Stimulated activated CD8-positive, alpha-beta memory T cell treated with anti-CD3 and anti-CD28 coated beads, Interleukin-15, amount 100 ng/mL, for 1 hour (primary cell): Measurements from ENCODE around the gene REEP3.
"Not testable (repeated sequence)": the region's sequence is repeated elsewhere in the genome, so short reads cannot be mapped to it uniquely, and the experiment has no call there.

Experiments
- DNase-seq: peaks from one replicate; pipeline ENCODE4 v3.0.0-alpha.2; 2020; ENCODE audit warnings: low read depth

The REEP3 gene

DNA sequence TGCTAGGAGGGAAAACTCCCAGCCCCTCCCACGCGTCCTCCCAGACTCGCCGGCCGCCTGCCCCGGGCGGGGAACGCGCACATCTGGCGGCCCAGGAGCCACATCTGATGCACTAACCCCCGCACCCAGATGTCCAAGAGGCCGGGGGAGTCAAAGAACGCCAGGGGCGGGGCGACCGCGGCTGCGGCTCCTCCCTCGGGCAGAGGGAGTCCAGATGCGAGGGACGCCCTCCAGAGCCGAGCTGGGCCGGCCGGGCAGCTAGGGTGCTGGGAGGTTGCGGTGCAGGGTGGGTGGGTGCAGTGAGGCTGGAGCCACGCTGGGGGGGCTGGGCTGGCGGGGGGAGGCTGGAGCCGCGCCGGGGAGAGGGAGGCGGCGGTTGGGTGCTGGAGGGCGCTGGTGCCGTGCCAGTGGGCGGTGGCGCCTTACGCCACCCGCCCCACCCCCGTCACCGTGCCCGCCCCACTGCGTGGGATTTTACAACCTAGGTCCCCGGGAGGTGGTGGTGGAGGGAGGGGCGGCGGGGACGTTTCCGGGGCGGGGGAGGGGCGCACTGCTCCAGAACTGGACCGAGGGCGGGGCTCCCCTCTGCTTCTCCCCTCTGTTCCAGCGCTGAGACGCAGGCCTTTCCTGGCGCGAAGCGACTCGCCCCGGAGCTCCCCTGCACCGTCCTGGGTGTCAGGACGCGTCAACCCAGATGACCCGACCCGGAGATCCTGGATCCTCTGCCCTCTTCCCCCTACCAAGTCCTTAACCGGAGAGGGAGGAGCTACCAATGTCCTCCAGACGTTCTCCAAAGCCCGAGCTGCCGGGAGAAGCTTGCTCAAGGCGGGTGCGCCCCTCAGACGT lies 109.1 kb downstream of the REEP3 start:
- peak; percentile 49 for DNase-seq

DNA sequence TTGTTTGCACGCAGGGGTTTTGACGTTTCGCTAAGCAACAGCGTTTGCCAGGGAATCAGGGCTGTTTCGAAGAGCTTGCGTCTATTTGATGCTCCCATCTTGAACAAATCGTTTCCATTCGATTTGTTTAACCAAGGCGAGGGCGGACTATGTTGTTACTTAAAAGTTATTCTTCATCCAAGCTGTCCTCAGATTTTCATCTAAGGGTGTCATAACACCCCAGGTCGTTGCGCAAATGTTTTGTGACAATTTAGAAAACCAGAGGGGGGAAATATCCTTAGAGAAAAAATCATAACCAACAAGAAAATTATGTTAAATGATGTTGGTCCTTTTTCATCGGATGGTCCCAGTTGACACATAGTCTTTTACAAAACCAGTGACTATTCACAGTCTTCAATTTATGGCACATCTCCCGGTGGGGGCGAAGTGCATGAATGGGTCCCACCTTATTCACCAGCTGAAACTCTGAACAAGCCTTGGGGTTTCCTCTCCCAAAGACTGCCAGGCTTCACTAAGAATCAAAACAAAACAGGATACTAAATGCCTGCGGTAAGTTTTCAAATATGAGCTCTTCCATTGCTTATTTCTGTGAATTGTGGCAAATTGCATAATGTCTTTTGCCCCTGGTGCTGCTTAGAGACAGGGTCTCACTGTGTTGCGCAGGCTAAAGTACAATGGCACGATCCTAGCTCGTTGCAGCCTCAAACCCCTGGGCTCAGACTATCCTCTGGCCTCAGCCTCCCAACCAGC lies 109.9 kb downstream of the REEP3 start:
- DNase-seq: no peak

DNA sequence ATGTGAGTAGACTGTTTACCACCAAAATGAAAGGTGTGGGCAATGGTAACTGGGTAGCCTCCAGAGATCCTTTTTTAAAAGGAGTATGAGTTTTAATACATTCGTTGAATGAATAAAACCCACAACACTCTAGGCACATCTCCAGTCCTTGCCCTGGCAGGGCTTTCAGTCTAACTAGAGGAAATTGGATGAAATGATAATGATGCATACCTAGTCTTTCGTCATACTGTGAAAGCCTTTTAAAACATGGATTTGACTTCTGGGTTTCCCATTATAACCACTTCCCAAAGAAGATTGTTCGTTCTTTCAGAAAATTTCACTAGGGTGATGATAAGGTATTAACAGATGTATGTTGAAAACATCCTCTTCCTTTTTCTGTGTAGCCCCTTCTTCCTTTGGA lies 110.8 kb downstream of the REEP3 start:
- DNase-seq: no peak

DNA sequence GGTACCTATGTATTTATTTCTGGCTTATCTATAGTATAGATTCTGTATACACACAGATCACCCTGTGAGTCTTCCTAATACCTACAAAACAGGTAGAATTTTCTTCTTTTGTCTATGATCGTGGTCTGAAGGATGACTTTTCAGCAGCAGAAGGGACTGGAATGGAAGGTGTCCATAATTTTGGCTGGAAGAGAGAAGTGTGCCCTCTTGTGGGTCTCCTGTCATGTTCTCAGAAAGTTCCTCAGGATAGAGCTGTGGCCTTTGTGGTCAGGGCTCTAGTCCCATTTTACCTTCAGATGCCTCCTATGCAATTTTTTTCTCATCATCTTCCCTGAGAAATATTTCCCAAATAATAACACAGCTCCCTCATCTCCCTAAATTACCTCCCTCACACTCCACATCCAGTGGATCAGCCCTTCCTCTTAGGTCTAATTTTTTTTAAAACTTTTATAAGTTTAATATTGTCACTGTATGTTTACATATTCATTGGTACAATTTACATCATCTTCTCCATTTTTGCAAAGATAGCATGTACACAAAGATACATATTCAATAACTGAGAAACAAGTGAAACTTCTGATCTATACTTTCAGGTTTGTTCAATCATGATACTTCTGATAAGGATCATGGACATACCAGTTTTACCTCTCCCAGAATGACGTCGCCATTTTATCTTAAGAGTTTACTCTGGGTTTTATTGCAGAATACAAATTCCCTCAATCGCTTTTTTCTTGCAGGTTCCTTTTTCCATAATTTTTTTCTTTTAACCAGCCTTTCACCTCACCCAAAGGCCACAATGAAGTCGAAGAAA lies 112.7 kb downstream of the REEP3 start:
- no peak for DNase-seq

DNA sequence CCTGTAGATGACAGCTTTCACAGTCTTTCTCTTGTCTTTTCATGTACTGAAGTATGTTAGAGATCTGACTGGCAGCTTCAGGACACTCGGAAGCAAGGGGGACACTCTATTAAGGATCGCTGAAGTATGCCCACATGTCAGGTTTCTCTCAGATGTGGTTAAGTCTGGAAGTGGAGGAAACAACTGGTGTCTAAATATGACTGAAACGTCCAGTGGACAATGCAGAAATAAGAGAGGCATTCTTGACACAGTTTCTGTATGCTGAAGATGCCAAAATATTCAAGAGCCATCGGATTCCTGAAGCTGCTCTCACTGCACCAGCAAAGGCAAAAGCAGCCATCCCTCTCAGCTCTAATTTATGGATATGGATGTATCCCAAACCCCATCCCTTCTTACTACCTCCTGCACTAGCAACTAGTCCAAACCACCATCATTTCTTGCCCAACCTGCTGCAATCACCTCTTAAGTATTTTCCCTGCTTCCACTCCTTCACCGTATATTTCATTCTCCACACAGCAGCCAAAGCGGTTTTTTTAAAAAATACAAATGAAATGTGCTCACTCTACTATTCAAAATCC lies 113.4 kb downstream of the REEP3 start:
- no peak for DNase-seq

DNA sequence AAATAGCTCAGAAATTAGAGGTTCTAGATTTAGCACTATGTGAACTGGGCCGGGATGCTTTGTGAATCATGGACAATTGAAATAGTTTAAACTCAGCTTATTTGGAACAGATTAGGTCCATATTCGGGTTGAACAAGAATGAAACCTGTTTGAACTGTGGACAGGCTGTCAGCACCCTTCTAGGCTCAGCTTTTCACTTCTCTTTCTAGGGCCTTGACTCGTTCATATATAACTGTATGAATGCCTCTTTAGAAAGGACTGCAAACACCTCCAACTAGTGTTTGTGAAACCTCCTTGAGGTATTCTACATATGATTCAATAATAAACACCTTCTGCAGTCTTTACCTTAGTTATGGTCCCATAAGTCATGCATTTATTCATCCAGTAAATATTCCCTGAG lies 115.6 kb downstream of the REEP3 start:
- no peak for DNase-seq

DNA sequence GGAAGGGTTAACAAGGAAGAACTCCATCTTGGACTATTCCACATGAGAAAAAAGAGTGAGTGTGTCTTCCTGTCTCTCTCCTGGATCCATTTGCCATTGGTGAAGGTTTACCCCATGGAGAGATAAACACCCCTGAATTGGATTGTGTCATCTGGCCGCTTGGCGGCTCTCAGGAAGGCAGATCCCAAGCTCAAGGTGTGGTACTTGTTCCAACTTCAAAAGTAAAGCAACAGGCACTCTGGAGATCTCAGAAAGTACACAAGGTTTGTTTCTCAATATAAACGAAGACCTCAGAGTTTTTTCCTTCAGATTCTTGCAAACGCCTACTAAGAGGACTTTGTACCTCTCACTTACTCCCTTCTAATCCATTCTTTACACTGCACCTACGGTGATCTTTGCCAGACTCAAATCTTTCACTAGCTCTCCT lies 116.7 kb downstream of the REEP3 start:
- DNase-seq: no peak

DNA sequence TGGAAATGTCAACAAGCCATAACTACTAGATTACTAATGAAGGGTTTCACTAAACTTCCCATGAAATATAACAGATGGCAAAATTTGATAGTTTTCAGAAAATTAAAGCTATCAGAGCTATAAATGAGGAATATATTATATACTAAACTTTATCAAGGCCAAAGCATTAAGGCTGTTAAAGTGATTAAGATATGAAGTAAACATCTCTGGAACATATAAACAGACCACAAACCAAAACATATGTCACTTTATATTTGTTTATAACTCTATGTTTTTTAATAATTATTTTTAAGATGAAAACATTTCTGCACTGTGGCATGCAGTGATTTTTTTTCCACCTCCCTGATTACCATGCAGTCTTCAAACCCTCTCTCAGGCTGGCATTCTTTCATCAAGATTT lies 120.2 kb downstream of the REEP3 start:
- no peak for DNase-seq

DNA sequence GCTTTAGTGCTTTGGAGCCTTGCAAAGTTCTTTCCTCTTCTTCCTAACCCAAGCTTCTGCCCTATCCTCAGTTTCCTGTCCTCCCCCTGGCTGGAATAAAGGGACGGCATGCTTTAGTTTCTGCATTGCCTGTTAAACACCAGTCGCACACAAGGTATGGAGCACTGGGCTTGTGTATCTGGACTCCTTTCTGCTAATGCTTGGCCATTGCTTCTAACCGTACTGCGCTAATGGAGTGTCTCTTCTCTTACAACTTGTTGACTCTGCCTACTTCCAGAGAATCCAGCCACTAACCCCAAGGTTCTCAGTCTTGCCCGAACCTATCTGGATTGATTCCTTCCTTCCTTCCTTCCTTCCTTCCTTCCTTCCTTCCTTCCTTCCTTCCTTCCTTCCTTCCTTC lies 120.6 kb downstream of the REEP3 start:
- DNase-seq: no peak

DNA sequence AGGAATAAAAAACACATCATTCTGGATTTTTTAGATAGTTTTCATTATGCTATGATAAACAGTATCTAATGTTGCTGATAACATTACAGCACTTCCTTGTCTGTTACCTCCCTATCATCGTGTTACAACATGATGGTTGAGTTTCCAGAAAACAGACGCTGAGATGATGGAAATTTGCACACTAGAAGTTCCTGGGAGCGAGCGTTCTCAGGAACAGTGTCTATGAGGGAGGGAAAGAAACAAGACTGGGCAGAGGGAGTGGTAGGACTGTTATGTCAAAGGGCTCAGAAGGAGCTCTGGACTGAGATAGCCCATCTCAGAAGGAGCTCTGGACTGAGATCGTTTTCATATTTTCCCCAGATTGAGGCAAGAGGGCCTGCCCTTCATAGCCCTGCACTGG lies 121.6 kb downstream of the REEP3 start:
- no peak for DNase-seq

DNA sequence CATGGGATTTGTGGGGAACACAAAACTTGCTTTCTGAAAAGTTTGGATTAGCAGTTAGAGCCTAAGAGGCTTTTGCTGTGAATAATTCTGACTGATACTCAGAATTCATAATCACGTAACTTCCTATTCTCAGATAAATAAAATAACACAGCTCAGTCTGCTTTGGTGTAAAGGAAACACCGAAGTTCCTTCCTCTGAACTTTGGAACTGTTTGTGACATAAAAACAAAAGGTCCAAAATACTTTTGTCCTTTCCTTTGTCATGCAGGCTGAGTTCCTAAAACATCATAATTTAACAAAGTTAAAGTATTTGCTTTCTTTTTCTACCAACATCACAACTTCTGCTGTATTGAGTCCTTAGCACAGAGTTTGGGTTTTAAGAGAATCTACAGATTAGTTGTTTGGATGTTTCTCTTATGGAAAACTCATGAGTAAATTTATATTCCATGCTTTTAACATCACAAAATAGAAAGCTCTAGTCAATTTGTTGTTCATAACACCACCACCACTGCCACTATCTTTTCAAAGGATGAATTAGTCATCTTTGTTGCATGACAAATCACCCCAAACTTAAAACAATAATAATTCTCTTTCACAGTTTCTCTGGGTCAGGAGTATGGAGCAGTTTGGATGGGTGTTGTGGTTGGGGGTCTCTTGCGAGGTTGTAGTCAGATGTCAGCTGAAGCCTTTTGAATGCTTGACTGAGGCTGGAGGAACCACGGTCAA lies 123.4 kb downstream of the REEP3 start:
- DNase-seq: no peak

DNA sequence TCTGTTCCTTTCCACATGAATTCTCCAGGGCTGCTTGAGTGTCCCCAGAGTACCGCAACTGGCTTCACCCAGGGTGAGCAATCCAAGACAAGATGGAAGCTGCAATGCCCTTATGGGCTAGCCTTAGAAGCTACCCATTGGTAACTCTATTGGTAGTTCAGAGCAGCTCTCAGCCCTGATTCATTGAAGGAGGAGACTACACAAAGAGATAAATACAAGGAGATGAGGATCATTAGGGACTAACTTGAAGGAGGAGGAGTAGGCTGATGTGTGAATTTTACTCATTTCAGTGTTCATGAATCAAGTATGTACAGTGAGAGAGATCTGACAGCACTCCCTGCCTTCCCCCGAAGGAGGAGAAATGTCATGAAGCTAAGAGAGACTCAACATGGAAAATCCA lies 124.0 kb downstream of the REEP3 start:
- DNase-seq: no peak

DNA sequence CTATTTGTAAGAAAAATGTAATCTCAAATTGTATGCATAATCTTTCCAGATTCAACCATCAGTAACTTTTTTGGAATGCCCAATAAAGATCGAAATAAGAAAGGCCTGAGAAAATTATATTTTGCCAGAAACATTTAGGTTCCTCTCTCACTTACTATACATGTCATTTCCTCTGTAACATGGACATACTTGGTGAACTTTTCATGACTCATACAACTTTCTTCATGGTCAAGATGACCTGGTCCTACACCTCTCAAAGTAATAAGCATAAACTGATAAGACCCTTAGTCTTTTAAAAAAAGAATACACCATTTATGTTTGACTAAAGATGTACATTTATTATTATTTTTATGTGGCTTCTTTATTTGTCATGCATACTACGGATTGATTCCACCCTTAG lies 125.3 kb downstream of the REEP3 start:
- DNase-seq: no peak

DNA sequence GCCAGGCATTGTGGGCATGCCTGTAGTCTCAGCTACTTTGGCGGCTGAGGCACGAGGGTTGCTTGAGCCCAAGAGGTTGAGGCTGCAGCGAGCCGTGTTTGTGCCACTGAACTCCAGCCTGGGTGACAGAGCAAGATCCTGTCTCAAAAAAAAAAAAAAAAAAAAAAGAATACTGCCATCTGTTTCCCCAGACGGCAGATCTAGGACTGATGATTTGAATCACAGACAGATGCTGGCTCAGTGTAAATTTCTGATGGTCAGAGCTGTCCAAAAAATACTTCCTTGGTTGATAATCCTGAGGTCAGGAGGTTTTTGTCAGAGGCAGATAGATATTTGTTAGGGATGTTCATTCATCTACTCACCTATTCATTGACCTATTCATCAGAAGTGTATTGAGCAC lies 130.7 kb downstream of the REEP3 start:
- no peak for DNase-seq

DNA sequence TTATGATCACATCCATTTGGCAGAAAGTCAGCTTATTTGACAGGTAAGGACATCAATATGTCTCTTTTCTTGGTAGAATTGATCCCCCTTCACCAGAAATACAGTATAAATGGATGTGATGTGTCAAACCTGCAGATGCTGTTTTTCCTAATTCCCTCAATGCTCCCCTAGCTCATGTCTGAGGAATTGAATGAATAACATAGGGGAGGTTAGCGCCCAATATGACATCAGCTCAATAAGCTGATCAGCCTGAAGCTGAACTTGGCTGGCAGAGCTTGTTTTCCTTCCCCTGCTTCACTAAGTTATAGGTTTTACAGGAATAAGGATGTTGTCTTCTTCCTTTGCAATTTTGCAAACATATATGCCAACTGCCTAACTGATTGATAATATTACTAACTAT lies 132.5 kb downstream of the REEP3 start:
- DNase-seq: no peak

DNA sequence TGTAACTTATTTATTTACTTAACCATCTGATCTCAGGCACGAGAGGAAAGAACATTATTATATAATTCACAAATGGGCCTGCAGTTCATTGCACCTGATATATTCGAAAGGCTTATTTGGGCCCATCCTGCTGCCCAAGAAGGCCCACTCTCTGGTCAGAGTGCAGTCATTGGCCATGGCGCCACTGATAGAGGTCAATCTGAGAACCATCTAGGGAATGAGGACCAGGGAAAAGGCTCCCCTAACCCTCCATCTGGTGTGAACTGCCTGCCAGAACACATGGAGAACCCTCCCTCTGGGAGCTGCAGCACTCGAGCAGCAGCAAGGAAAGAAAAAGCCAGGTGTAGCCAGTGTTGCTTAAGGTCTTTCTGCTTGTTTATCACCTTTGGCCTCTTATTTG lies 136.6 kb downstream of the REEP3 start:
- no peak for DNase-seq

DNA sequence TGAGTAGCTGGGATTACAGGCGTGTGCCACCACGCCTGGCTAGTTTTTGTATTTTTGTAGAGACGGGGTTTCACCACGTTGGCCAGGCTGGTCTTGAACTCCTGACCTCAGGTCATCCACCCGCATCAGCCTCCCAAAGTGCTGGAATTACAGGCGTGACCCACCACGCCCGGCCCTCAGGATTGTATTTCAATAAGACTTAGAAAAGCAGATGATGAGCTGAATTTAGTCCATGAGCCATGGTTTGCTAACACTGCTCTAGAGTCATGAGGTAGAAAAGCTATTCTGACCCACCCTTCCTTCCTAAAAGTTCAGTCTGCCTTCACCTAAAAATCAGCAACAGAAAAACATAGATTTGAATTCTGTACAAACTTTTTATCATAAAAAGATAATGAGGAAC lies 139.7 kb downstream of the REEP3 start:
- not testable (repeated sequence) for DNase-seq

DNA sequence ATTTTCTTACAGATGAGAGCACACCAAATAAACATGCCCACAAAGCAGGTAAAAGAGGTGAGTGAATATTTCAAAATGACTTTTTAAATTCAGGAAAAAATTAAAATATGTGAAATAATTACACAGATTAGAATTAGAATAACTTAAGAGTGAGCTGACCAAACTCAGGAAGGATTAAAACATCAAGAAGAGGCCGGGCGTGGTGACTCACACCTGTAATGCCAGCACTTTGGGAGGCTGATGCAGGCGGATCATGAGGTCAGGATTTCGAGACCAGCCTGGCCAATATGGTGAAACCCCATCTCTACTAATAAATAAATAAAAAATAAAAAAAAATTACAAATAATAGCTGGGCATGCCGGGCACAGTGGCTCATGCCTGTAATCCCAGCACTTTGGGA lies 140.1 kb downstream of the REEP3 start:
- no peak for DNase-seq

DNA sequence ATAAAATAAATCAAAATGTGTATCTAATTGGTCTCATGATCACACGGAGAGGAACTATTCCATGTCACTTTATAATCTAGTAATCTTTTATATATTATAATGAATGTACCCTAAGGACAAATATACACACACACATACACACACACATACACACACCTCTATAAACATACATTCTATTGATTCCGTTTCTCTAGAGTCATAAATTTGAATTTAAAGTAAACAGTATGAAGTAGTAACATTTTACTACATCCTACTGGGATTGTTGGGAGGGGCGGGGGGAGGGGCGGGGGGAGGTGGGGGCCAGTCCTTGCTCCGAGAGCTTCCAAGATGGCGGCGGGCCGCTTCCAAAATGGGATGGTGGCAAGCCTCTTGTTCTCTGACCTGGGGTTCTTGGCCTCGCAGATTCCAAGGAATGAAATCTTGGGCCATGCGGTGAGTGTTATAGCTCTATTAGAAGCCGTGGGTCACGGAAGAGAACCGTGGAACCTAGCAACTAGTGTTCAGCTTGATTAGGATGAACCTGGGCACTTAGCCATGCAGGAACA lies 143.2 kb downstream of the REEP3 start:
- no peak for DNase-seq

DNA sequence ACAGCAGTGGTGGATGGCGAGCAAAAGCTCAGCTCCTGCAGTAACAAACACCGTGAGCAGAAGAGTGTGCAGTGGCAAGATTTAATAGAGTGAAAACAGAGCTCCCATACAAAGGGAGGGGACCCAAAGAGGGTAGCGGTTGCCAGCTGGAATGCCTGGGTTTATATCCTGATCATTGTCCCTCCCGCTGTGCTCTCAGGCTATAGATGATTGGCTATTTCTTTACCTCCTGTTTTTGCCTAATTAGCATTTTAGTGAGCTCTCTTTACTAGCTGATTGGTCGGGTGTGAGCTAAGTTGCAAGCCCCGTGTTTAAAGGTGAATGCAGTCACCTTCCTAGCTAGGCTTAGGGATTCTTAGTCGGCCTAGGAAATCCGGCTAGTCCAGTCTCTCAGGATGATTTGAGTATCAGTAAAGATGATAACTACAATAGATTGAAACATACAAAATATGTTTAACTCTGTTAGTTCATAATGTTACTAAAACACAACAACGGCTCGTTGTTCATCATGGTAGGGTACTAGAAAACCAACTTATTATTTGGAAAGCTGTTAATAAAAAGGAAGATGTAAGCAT lies 143.9 kb downstream of the REEP3 start:
- not testable (repeated sequence) for DNase-seq

DNA sequence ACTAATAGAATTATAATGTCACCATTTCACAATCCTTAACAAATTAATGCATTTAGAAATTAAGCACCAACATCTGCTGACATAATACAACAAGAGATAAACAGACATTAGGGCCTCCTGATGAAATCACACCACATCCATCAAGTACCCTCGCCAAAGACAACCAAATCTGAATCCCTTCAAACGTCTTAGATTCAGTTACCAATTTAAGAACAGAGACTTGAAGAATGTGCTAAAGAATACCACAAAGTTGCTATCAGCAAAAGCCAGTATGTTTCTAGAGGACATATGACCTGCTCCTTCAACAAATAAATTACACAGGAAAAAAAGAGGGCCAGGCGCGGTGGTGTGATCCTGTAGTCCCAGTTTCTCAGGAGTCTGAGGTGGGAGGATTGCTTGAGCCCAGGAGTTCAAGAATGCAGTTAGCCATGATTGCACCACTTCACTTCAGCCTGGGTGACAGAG lies 144.5 kb downstream of the REEP3 start:
- no peak for DNase-seq
